KMS-11 (cell line): ENCODE results near the gene ZIC4.

ENCODE experiments used
- H2AFZ ChIP-seq: fragments of 200-600 bp; sonication (generic); 2 replicates; pipeline ENCODE4 v1.6.1; 2016; ENCODE audit warnings: antibody characterized with exemption, mixed run types, low read depth
- H3K27ac ChIP-seq: fragments of 200-600 bp; sonication (generic); 2 replicates; pipeline ENCODE4 v1.6.1; 2016; ENCODE audit warnings: mild to moderate bottlenecking, mixed run types
- H3K27me3 ChIP-seq: fragments of 200-600 bp; sonication (generic); 2 replicates; pipeline ENCODE4 v1.6.1; 2017; ENCODE audit warnings: mild to moderate bottlenecking, low read depth, mixed run types, moderate library complexity; ENCODE audit not compliant: insufficient read depth
- H3K36me3 ChIP-seq: fragments of 200-600 bp; sonication (generic); 2 replicates; pipeline ENCODE4 v1.6.1; 2017; ENCODE audit warnings: mild to moderate bottlenecking, mixed run types; ENCODE audit not compliant: insufficient read depth
- H3K4me1 ChIP-seq: fragments of 200-600 bp; sonication (generic); 2 replicates; pipeline ENCODE4 v1.6.1; 2016; ENCODE audit warnings: mild to moderate bottlenecking, low read depth, mixed run types; ENCODE audit not compliant: poor library complexity, severe bottlenecking
- H3K4me2 ChIP-seq: fragments of 200-600 bp; sonication (generic); 2 replicates; pipeline ENCODE4 v1.7.0; 2016; ENCODE audit warnings: mild to moderate bottlenecking, mixed run types
- H3K4me3 ChIP-seq: fragments of 200-600 bp; sonication (generic); IDR thresholded peaks from 2 replicates; pipeline ENCODE4 v1.6.1; 2017; ENCODE audit warnings: low read depth, low read length, mixed read lengths; ENCODE audit not compliant: insufficient read depth
- H3K79me2 ChIP-seq: fragments of 200-600 bp; sonication (generic); 2 replicates; pipeline ENCODE4 v1.6.1; 2016; ENCODE audit warnings: low read depth, mixed run types; ENCODE audit not compliant: insufficient read depth
- H3K9ac ChIP-seq: fragments of 200-600 bp; sonication (generic); 2 replicates; pipeline ENCODE4 v1.6.1; 2016; ENCODE audit warnings: mild to moderate bottlenecking, mixed run types
- H4K20me1 ChIP-seq: fragments of 200-600 bp; sonication (generic); 2 replicates; pipeline ENCODE4 v1.6.1; 2016; ENCODE audit warnings: mild to moderate bottlenecking, mixed run types; ENCODE audit not compliant: insufficient read depth
- CTCF ChIP-seq: fragments of 200-600 bp; sonication (generic); conservative IDR thresholded peaks from 2 replicates; pipeline ENCODE4 v1.6.1; 2017; ENCODE audit warnings: low read depth, mild to moderate bottlenecking, antibody characterized with exemption, low read length, moderate library complexity, mixed read lengths

ZIC4 gene

DNA sequence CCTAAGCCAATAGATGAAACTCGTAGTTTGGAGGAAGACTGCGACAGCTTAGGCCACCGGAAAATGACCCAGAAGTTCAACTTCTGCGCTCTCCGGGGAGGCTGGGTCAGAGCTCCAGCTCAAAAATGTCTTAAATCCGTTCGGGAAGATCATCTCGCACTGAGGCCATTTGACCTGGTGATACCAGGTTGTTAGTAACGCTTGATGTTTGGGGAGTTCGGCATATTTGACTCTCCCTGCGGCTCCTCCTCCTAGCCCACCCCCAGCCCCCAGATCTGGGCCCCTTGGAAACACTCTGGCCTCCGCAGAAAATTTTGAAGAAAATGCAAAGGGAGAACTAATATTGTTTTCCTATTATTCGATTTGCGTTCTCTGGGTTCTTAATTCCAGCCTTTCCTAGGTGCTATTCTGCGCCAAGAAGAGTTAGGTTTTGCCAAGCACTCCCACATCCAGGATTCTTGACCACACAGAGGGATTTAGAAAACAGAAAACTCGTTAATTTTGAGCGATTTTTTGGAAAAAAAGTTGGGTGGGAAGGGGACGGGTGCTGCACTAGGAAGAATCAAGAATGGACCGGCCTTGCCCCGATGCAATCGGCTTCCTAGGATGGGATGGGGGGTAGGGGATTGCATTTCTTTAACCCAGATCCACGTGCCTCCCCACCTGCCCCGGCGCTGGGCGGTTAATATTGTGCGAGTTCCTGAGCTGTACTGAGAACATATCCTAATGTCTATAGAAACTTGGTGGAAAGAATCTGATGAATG lies 50.0 kb downstream of the ZIC4 start:
- no peak for TF ChIP-seq CTCF

DNA sequence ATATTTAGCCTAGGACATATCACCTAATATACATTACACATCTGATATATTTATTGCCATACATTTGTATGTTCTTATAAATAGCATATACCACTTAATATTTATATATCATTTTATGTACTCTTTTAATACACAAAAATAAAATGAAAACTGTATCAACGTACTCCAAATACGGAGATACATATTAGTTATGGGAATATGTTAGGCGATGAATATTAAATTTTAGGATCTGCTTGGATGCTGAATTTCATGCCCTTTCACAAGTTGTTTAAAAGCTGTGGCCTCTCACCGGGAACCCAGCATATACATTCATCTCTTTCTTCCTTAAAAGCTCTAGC lies 50.6 kb downstream of the ZIC4 start:
- H3K4me2 ChIP-seq = no peak overlapping the region
- no peak overlapping the region for H3K27ac ChIP-seq
- H3K36me3 ChIP-seq = no peaks in the 10 kb centered on the region
- no peaks in the 10 kb centered on the region for H3K4me1 ChIP-seq
- no peaks in the 10 kb centered on the region for H3K27me3 ChIP-seq
- no peak for TF ChIP-seq CTCF
- H3K9ac ChIP-seq = no peak overlapping the region
- no peaks in the 10 kb centered on the region for H4K20me1 ChIP-seq
- no peaks in the 10 kb centered on the region for H3K79me2 ChIP-seq
- no peak overlapping the region for H2AFZ ChIP-seq
- H3K4me3 ChIP-seq = no peak overlapping the region

More for the DNA sequence above, 50.0 kb downstream of the ZIC4 start:
- H3K36me3 ChIP-seq = no peaks in the 10 kb centered on the region
- no peak overlapping the region for H3K27ac ChIP-seq
- H2AFZ ChIP-seq = no peak overlapping the region
- H3K4me3 ChIP-seq = no peak overlapping the region
- H3K27me3 ChIP-seq = no peaks in the 10 kb centered on the region
- H3K4me1 ChIP-seq = no peaks in the 10 kb centered on the region
- H3K79me2 ChIP-seq = no peaks in the 10 kb centered on the region
- H4K20me1 ChIP-seq = no peaks in the 10 kb centered on the region
- no peak overlapping the region for H3K4me2 ChIP-seq
- H3K9ac ChIP-seq = no peak overlapping the region

- Histone ChIP-seq H3K27me3 (no peaks in the 10 kb centered on the region), H3K36me3 (no peaks in the 10 kb centered on the region), H3K27ac (no peak overlapping the region), H3K4me1 (no peaks in the 10 kb centered on the region), H3K4me3 (no peak overlapping the region), H2AFZ (no peak overlapping the region), H3K4me2 (no peak overlapping the region), H3K79me2 (no peaks in the 10 kb centered on the region), H4K20me1 (no peaks in the 10 kb centered on the region), H3K9ac (no peak overlapping the region)
- no peak for TF ChIP-seq CTCF
These were observed 51.1 kb downstream of the ZIC4 start for GRCh38 chr3:147355084-147355752.

DNA sequence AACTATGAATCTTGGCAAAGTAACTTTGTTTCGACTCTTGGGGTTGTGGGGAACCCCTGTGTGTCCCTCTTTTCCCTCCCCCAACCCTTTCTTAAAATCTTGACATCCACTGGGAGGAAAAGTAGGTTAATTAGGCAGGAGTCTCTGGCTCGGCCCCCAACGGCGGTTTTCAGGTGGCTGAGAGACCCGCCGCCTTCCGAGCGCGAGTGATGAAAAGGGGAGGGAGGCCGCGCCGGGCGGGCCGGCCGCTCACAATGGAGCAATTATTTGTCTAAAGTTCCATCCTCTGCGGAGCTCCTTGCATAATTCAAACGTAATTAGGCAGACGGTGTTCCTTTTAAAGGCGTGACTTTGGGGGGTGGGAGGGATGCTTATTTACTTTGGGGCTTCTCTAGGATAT lies 51.7 kb downstream of the ZIC4 start:
- no peak for TF ChIP-seq CTCF
- Histone ChIP-seq H3K9ac (no peak overlapping the region), H3K27ac (no peak overlapping the region), H4K20me1 (no peaks in the 10 kb centered on the region), H3K79me2 (no peaks in the 10 kb centered on the region), H3K4me1 (no peaks in the 10 kb centered on the region), H2AFZ (no peak overlapping the region), H3K4me2 (no peak overlapping the region), H3K4me3 (no peak overlapping the region), H3K36me3 (no peaks in the 10 kb centered on the region), H3K27me3 (no peaks in the 10 kb centered on the region)
